Body of pancreas (tissue), 4 donors: ENCODE results near the gene NHSL1.

ENCODE experiments used
- CTCF ChIP-seq, 7 experiments: fragments of 450-650 bp in 4 of 7; fragments of 200-600 bp in 3 of 7; sonication (generic) in 3 of 7; IDR thresholded peaks; one replicate each; pipeline ENCODE4 v1.5.1; 2016 to 2019; ENCODE audit warnings: antibody characterized with exemption in 7 of 7
- POLR2A ChIP-seq, 3 donors: fragments of 450-650 bp; IDR thresholded peaks; one replicate each; pipeline ENCODE4 v1.6.1; 2016; ENCODE audit warnings: antibody characterized with exemption in 3 of 3, mild to moderate bottlenecking in 2 of 3

- TF ChIP-seq CTCF (IDR thresholded peaks at IDR 0.05) = no peak
- no peak for TF ChIP-seq POLR2A (IDR thresholded peaks at IDR 0.05)
Observed at GRCh38 chr6:138400326-138400725, 99.0 kb downstream of the NHSL1 start.
